BJ (cell line): ENCODE measurements around the gene DNASE1L1. TPM values are rescaled to one million over a fixed set of nuclear protein-coding genes. Genes with fewer than 3 reads are reported as not detected.

ENCODE experiments used
- CTCF ChIA-PET: fragments of 350-600 bp; formaldehyde crosslinking; extraction: SDS; loops from one replicate; lab custom pipeline; 2021; ENCODE audit warnings: antibody characterized with exemption, inconsistent platforms; lab: Yijun Ruan, JAX
- POLR2A ChIA-PET: fragments of 300-600 bp; sonication (Branson Sonifier 250); formaldehyde crosslinking; extraction: SDS; loops from one replicate; lab custom pipeline; 2021; ENCODE audit warnings: antibody characterized with exemption; lab: Charles Lee
- DNase-seq: peaks from one replicate; pipeline ENCODE4 v3.0.0-alpha.2; 2011; ENCODE audit warnings: low read depth
- H3K27me3 ChIP-seq: 2 replicates; pipeline ENCODE4 v1.6.0; 2011; ENCODE audit warnings: low read length; ENCODE audit not compliant: control insufficient read depth, insufficient read depth
- H3K36me3 ChIP-seq: 2 replicates; pipeline ENCODE4 v1.5.1; 2011; ENCODE audit warnings: low read length; ENCODE audit not compliant: control insufficient read depth, insufficient read depth
- H3K4me3 ChIP-seq: 2 replicates; pipeline ENCODE4 v1.5.1; 2011; ENCODE audit warnings: low read depth, mild to moderate bottlenecking, control low read depth, low read length
- polyA plus RNA-seq: library from polyadenylated mRNA; depleted of rRNA; stranded (reverse); fragments of >200 nt; gene quantifications from 2 replicates; pipeline ENCODE4 v1.2.3, GENCODE V29; 2011
- TF ChIP-seq, protein P1 (sequence below): IDR thresholded peaks from 2 replicates; pipeline ENCODE4 v1.5.1; 2011; ENCODE audit warnings: low read depth, mild to moderate bottlenecking, control low read depth, inconsistent platforms, low read length, moderate library complexity; ENCODE audit not compliant: insufficient read depth

DNASE1L1 gene
- polyA plus RNA-seq, 1 experiment = 63.5 TPM

GRCh38 chrX:154366666-154367055 is 42.4 kb downstream of the DNASE1L1 start:
- no peak overlapping the region for H3K4me3 ChIP-seq
- TF ChIP-seq, protein P1, sequence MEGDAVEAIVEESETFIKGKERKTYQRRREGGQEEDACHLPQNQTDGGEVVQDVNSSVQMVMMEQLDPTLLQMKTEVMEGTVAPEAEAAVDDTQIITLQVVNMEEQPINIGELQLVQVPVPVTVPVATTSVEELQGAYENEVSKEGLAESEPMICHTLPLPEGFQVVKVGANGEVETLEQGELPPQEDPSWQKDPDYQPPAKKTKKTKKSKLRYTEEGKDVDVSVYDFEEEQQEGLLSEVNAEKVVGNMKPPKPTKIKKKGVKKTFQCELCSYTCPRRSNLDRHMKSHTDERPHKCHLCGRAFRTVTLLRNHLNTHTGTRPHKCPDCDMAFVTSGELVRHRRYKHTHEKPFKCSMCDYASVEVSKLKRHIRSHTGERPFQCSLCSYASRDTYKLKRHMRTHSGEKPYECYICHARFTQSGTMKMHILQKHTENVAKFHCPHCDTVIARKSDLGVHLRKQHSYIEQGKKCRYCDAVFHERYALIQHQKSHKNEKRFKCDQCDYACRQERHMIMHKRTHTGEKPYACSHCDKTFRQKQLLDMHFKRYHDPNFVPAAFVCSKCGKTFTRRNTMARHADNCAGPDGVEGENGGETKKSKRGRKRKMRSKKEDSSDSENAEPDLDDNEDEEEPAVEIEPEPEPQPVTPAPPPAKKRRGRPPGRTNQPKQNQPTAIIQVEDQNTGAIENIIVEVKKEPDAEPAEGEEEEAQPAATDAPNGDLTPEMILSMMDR = no peak
- peaks cover 55% of the 10 kb centered on the region for H3K36me3 ChIP-seq
- CTCF ChIA-PET = interaction anchor here (1.1 kb wide), 1 partner anchor 12 kb away, joined by 3 read pairs; no protein-coding TSS in a partner anchor
- POLR2A ChIA-PET = no interaction called here
- H3K27me3 ChIP-seq = no peaks in the 10 kb centered on the region
- no peak for DNase-seq

- CTCF ChIA-PET = interaction anchor here (1.1 kb wide), 1 partner anchor 11 kb away, joined by 3 read pairs; no protein-coding TSS in a partner anchor
- DNase-seq = no peak
- POLR2A ChIA-PET = no interaction called here
- peaks cover 60% of the 10 kb centered on the region for H3K36me3 ChIP-seq
- no peak overlapping the region for H3K4me3 ChIP-seq
- TF ChIP-seq, protein P1 = no peak
- H3K27me3 ChIP-seq = no peaks in the 10 kb centered on the region
Measured at GRCh38 chrX:154365997-154366665, 42.9 kb downstream of the DNASE1L1 start.

DNA sequence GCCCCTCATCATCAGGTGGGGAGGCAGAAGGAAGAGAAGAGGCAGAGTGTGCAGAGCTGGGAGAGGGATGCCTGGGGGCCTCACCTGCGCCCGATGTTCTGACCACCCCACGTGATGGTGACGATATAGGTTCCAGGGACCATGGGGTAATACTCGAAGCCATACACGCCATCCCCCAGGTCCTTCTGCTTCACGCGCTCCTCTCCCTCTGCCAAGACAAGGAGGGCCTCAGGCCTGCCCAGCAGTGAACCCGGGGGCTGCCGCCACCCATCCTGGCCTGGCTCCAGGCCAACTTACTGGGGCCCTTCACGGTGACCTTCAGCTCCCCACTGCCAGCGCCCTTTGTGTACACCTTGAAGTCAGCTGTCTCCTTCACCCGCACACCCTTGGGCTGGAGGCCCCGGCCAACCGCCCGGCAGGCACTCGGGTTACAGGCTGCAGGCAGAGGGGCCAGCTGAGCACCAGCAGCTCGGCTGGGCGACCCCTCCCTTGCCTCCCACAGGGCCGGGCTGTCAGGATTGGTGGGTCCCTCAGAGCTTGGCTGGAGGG is 43.9 kb downstream of the DNASE1L1 start:
- ChIA-PET CTCF (no interaction called here), POLR2A (no interaction called here)
- Histone ChIP-seq H3K4me3 (no peak overlapping the region), H3K27me3 (no peaks in the 10 kb centered on the region), H3K36me3 (peaks cover 65% of the 10 kb centered on the region)
- no peak for DNase-seq
- TF ChIP-seq, protein P1 = no peak

- peaks cover 74% of the 10 kb centered on the region for H3K36me3 ChIP-seq
- ChIA-PET POLR2A (no interaction called here), CTCF (no interaction called here)
- TF ChIP-seq, protein P1 = no peak
- DNase-seq = no peak
- no peaks in the 10 kb centered on the region for H3K27me3 ChIP-seq
- no peak overlapping the region for H3K4me3 ChIP-seq
Measured at GRCh38 chrX:154363706-154364439, 45.2 kb downstream of the DNASE1L1 start.

GRCh38 chrX:154362085-154362742 is 46.8 kb downstream of the DNASE1L1 start:
- peaks cover 84% of the 10 kb centered on the region for H3K36me3 ChIP-seq
- no peaks in the 10 kb centered on the region for H3K27me3 ChIP-seq
- no peak overlapping the region for H3K4me3 ChIP-seq
- ChIA-PET POLR2A (no interaction called here), CTCF (interaction anchor here (1.0 kb wide), 1 partner anchor 185 kb away, joined by 4 read pairs; the partner anchor contains the start of gene IKBKG)
- TF ChIP-seq, protein P1 = no peak
- no peak for DNase-seq
